GM21528 (cell line): Measurements from ENCODE around the gene FCN1.

ENCODE experiments used
- ATAC-seq: cut with Tn5 transposase; IDR thresholded peaks from one replicate; pipeline ENCODE4 v1.9.1; 2021; ENCODE audit warnings: mild to moderate bottlenecking, moderate library complexity; ENCODE audit not compliant: unreplicated experiment, low FRiP score

Gene FCN1

GRCh38 chr9:134938346-134939079, 20.8 kb upstream of the FCN1 start:
- no peak for ATAC-seq

GRCh38 chr9:134937566-134938345, 20.0 kb upstream of the FCN1 start:
- ATAC-seq: no peak

GRCh38 chr9:134937164-134937555, 19.4 kb upstream of the FCN1 start:
- ATAC-seq: no peak

GRCh38 chr9:134936346-134937163, 18.8 kb upstream of the FCN1 start:
- ATAC-seq: no peak

- no peak for ATAC-seq
Measured at GRCh38 chr9:134935701-134936345, 18.1 kb upstream of the FCN1 start.

- ATAC-seq: no peak
Measured at GRCh38 chr9:134935056-134935640, 17.4 kb upstream of the FCN1 start.

- no peak for ATAC-seq
Measured at GRCh38 chr9:134933076-134933659, 15.5 kb upstream of the FCN1 start.

GRCh38 chr9:134932606-134933005, 14.9 kb upstream of the FCN1 start:
- ATAC-seq: no peak

GRCh38 chr9:134932171-134932570, 14.5 kb upstream of the FCN1 start:
- no peak for ATAC-seq

- ATAC-seq: peak; percentile 64
Measured at GRCh38 chr9:134930398-134930797, 12.7 kb upstream of the FCN1 start.

- no peak for ATAC-seq
Measured at GRCh38 chr9:134929193-134930158, 11.8 kb upstream of the FCN1 start.

- ATAC-seq: no peak
Measured at GRCh38 chr9:134928436-134929192, 10.9 kb upstream of the FCN1 start.

- no peak for ATAC-seq
Measured at GRCh38 chr9:134925011-134925511, 7.3 kb upstream of the FCN1 start.

- no peak for ATAC-seq
Measured at GRCh38 chr9:134923466-134923865, 5.8 kb upstream of the FCN1 start.

- no peak for ATAC-seq
Measured at GRCh38 chr9:134922932-134923240, 5.2 kb upstream of the FCN1 start.

GRCh38 chr9:134922066-134922931, 4.6 kb upstream of the FCN1 start:
- no peak for ATAC-seq

- no peak for ATAC-seq
Measured at GRCh38 chr9:134919303-134919702, 1.6 kb upstream of the FCN1 start.
